Kidney epithelial cell (primary cell): ENCODE measurements around the gene DLG3. TPM values are rescaled to one million over a fixed set of nuclear protein-coding genes. Genes with fewer than 3 reads are reported as not detected.
"Not testable (repeated sequence)": the region's sequence is repeated elsewhere in the genome, so short reads cannot be mapped to it uniquely, and the experiment has no call there.

Source experiments
- DNase-seq: peaks from one replicate; pipeline ENCODE4 v3.0.0-alpha.2; 2010; ENCODE audit warnings: low read depth
- H3K27me3 ChIP-seq: 2 replicates; pipeline ENCODE4 v1.6.0; 2011; ENCODE audit warnings: low read length; ENCODE audit not compliant: control insufficient read depth, insufficient read depth
- H3K36me3 ChIP-seq: 2 replicates; pipeline ENCODE4 v1.5.1; 2011; ENCODE audit warnings: low read length; ENCODE audit not compliant: control insufficient read depth, insufficient read depth
- H3K4me3 ChIP-seq: 2 replicates; pipeline ENCODE4 v1.5.1; 2011; ENCODE audit warnings: low read depth, mild to moderate bottlenecking, control low read depth, low read length
- total RNA-seq: library from RNA; depleted of rRNA; stranded (reverse); fragments of >200 nt; gene quantifications from 2 replicates; pipeline ENCODE4 v1.2.3, GENCODE V29; 2015
- TF ChIP-seq, protein P1 (sequence below): IDR thresholded peaks from 2 replicates; pipeline ENCODE4 v1.5.1; 2011; ENCODE audit warnings: mild to moderate bottlenecking, moderate library complexity, low read length, control low read depth, inconsistent platforms; ENCODE audit not compliant: insufficient read depth, poor library complexity, severe bottlenecking

Gene DLG3
- total RNA-seq = 35.5 and 37.6 TPM in 2 replicates

DNA sequence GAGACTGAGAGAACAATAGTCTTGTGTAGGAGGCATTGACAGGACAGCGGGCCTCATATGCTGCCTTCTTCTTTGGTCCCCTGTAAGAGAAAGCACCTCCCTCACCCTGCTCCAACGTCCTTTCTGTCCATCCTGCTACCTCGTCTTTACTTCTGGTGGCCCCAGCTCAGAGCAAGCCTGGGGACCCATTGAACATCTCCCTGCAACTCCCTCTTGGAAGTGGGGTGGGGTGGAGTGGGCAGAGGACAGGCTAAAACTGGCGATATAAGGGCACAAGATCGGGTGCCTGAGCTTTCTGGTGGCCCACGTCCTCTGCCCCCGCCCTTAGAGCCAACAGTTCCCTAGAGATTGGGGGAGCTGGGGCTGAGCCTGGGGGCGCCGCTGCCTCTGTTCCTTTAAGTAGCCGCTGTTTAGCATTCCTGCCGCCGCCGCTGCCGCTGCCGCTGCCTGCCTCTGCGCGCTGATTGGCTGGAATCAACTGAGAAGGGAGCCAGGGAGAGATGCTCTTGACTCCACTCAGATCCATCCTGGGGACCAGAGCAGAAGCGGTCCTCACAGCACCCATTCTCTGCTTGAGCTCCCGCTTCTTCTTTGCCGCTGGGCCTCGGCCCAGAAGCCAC, at the start of gene DLG3:
DLG3 (plus strand) TSS at position 510 of the 620 bp plus-strand sequence. CDS start 367 bp downstream, outside the sequence.
- no peak for DNase-seq
- no peaks in the 10 kb centered on the region for H3K36me3 ChIP-seq
- no peak within 1 kb of the TSS for H3K4me3 ChIP-seq
- H3K27me3 ChIP-seq = peaks cover 28% of the 10 kb centered on the region
- TF ChIP-seq, protein P1, sequence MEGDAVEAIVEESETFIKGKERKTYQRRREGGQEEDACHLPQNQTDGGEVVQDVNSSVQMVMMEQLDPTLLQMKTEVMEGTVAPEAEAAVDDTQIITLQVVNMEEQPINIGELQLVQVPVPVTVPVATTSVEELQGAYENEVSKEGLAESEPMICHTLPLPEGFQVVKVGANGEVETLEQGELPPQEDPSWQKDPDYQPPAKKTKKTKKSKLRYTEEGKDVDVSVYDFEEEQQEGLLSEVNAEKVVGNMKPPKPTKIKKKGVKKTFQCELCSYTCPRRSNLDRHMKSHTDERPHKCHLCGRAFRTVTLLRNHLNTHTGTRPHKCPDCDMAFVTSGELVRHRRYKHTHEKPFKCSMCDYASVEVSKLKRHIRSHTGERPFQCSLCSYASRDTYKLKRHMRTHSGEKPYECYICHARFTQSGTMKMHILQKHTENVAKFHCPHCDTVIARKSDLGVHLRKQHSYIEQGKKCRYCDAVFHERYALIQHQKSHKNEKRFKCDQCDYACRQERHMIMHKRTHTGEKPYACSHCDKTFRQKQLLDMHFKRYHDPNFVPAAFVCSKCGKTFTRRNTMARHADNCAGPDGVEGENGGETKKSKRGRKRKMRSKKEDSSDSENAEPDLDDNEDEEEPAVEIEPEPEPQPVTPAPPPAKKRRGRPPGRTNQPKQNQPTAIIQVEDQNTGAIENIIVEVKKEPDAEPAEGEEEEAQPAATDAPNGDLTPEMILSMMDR = no peak

DNA sequence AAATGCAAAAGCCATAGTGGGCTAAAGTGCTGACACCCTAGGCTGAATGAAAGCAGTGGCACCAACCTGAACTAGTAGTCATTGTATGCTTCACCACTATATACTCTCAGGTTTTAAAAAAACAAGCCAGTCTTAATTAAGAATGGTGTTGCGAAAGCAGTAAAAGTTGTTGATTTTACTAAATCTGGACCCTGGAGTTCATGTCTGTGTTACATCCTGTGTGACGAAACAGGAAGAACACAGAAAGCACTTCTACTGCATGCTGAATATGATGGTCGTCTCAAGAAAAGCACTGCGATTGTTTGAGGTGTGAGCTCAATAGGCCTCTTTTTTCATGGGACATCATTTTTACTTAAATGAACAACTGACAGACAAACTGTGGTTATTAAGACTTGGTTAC, 45.7 kb upstream of the DLG3 start:
- no peak overlapping the region for H3K4me3 ChIP-seq
- no peaks in the 10 kb centered on the region for H3K27me3 ChIP-seq
- TF ChIP-seq, protein P1 = no peak
- no peak for DNase-seq
- no peaks in the 10 kb centered on the region for H3K36me3 ChIP-seq

DNA sequence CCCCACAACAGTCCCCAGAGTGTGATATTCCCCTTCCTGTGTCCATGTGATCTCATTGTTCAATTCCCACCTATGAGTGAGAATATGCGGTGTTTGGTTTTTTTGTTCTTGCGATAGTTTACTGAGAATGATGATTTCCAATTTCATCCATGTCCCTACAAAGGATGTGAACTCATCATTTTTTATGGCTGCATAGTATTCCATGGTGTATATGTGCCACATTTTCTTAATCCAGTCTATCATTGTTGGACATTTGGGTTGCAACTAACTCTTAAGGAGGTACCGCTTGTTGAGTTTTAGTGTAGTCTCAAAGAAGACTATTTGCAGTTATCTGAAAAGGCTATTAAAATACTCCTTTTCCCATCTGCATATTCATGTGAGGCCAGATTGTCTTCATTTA, 44.5 kb upstream of the DLG3 start:
- H3K27me3 ChIP-seq, H3K4me3 ChIP-seq, H3K36me3 ChIP-seq, DNase-seq: not testable (repeated sequence)

DNA sequence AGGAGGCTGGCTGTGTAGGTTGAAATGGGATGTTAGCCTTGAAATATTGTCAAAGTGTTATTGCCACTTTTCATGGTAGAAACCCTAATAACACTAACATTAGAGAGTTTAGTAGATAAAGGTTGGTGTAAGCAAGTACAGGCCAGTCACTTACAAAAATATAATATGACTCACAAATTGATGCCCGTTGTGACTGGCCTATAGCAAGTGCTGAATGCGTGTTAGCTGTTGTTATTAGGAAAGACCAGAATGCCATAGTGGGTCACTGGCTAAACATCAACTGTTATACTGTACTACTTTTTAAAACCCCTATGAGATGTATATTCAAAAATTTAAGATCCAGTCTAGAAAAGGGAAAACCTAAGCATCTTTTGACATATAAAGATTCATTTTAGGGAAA, 41.9 kb upstream of the DLG3 start:
- H3K27me3 ChIP-seq = no peaks in the 10 kb centered on the region
- H3K4me3 ChIP-seq = no peak overlapping the region
- TF ChIP-seq, protein P1 = no peak
- DNase-seq = no peak
- no peaks in the 10 kb centered on the region for H3K36me3 ChIP-seq

- DNase-seq = no peak
- no peaks in the 10 kb centered on the region for H3K36me3 ChIP-seq
- H3K27me3 ChIP-seq = no peaks in the 10 kb centered on the region
- H3K4me3 ChIP-seq = no peak overlapping the region
- TF ChIP-seq, protein P1 = no peak
Observed at GRCh38 chrX:70405003-70405402, 39.6 kb upstream of the DLG3 start.

- Histone ChIP-seq H3K36me3 (no peaks in the 10 kb centered on the region), H3K4me3 (no peak overlapping the region), H3K27me3 (no peaks in the 10 kb centered on the region)
- DNase-seq = no peak
- TF ChIP-seq, protein P1 = no peak
Observed at GRCh38 chrX:70410921-70411320, 33.7 kb upstream of the DLG3 start.
